PC-9 (cell line): ENCODE data around the gene OXSR1.

Experiments used
- EZH2 ChIP-seq: fragments of 200-600 bp; sonication (generic); IDR thresholded peaks from 2 replicates; pipeline ENCODE4 v1.8.0; 2017; ENCODE audit warnings: antibody characterized with exemption, low read depth
- TF ChIP-seq, protein P1 (sequence below): fragments of 200-600 bp; sonication (generic); conservative IDR thresholded peaks from 2 replicates; pipeline ENCODE4 v1.6.1; 2017; ENCODE audit warnings: mixed run types, antibody characterized with exemption, mild to moderate bottlenecking, moderate library complexity

DNA sequence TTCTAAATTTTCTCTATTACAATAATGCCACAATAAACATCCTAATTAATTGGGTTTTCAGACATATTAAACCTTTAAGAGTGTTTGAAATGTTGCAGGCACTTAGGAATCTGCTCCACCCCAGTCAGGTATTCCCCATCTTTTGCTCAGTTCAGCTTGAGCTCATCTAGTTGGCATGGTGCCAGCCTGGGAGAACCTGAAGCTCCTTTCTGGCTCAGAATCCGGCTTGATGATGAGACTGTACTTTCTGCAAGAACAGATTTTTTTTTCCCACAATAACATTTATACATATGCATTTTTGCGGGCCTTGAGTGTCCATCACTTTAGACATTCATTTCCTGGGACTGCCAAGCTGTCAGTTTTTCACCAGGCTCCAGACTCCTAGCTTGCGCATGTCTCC is 7.7 kb upstream of the OXSR1 start:
- TF ChIP-seq, protein P1, sequence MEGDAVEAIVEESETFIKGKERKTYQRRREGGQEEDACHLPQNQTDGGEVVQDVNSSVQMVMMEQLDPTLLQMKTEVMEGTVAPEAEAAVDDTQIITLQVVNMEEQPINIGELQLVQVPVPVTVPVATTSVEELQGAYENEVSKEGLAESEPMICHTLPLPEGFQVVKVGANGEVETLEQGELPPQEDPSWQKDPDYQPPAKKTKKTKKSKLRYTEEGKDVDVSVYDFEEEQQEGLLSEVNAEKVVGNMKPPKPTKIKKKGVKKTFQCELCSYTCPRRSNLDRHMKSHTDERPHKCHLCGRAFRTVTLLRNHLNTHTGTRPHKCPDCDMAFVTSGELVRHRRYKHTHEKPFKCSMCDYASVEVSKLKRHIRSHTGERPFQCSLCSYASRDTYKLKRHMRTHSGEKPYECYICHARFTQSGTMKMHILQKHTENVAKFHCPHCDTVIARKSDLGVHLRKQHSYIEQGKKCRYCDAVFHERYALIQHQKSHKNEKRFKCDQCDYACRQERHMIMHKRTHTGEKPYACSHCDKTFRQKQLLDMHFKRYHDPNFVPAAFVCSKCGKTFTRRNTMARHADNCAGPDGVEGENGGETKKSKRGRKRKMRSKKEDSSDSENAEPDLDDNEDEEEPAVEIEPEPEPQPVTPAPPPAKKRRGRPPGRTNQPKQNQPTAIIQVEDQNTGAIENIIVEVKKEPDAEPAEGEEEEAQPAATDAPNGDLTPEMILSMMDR = no peak
- no peak for TF ChIP-seq EZH2
